GM18508 (cell line): ENCODE measurements around the gene ARPC4.

Source experiments
- ATAC-seq: cut with Tn5 transposase; IDR thresholded peaks from one replicate; pipeline ENCODE4 v1.9.1; 2021; ENCODE audit warnings: moderate number of reproducible peaks; ENCODE audit not compliant: insufficient read depth, unreplicated experiment

The ARPC4 gene

DNA sequence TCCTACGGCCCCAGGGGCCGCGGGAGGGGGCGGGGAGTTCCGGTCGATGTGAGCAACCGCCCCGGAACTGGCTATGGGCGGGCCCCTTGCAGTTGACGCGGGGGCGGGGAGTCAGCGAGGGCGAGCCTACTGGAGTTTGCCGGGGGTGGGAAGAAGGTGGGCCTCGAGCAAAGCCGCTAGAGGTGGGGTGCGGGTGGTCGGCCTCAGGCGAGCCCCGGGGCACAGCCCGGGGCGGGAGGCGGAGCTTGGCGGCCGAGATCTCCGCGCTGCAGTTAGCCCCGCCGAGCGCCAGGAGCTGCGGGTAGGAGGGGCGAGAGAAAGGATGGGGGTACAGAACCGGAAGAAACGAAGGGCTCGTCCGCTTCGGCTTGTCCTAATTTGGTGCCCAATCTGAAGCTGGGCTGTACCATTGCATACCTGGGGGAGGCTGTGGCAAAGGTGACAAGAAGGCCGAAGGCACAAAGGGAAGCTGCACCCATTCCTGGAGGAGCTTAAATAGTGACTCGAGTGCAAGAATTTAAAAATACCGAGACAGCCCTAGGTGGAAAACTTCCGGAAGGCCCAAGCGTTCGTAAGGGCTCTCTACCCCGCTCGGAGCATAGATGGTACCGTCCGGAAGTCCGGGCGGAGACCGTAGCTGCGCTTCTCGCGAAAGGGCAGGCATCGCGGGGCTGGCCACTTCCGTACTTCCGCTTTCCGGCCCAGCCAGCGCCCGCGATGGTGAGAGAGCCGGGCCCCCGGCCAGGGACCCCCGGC, at the start of gene ARPC4, which contains the start of gene TADA3:
Gene ARPC4 (plus strand): TSS at position 678 of the 756 bp plus-strand sequence. CDS start 40 bp downstream, at position 718.
Gene TADA3 (minus strand): TSS at position 69 of the 756 bp plus-strand sequence. CDS start 1,007 bp downstream, outside the sequence.
- peak; percentile 61 for ATAC-seq

DNA sequence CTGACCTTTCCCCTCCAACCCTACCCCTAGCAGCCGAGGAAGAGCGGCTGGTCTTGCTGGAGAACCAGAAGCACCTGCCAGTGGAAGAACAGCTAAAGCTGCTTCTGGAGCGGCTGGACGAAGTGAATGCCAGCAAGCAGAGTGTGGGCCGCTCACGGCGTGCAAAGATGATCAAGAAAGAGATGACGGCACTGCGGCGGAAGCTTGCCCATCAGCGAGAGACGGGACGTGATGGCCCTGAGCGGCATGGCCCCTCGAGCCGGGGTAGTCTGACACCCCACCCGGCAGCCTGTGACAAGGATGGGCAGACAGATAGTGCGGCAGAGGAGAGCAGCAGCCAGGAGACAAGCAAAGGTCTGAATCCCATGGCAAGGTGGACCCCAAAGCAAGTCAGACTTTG, 49.3 kb upstream of the ARPC4 start:
- ATAC-seq: no peak

DNA sequence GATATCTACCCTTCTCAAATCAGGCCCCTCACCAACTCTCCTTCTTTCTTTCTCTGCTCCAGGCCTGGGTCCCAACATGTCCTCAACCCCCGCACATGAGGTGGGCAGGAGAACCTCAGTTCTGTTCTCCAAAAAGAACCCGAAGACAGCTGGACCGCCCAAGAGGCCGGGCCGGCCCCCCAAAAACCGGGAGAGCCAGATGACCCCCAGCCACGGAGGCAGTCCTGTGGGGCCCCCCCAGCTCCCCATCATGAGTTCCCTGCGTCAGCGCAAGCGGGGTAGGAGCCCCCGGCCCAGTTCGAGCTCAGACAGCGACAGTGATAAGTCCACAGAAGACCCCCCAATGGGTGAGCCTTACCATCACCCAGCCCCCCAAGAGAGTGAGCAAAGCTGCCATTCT, 48.7 kb upstream of the ARPC4 start:
- no peak for ATAC-seq

DNA sequence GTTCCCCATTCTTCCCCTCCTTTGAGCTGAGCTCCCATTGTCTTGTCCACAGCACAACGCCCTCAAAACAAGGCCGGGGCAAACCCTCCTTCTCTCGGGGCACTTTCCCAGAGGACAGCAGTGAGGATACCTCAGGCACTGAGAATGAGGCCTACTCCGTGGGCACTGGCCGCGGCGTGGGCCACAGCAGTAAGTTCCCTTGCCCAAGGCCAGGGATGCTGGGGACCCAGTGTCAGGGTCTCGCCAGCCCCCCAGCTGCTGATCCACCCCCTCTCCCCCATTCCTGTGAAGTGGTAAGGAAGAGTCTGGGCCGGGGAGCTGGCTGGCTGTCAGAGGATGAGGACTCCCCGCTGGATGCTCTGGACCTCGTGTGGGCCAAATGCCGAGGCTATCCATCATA, 47.4 kb upstream of the ARPC4 start:
- ATAC-seq: no peak

DNA sequence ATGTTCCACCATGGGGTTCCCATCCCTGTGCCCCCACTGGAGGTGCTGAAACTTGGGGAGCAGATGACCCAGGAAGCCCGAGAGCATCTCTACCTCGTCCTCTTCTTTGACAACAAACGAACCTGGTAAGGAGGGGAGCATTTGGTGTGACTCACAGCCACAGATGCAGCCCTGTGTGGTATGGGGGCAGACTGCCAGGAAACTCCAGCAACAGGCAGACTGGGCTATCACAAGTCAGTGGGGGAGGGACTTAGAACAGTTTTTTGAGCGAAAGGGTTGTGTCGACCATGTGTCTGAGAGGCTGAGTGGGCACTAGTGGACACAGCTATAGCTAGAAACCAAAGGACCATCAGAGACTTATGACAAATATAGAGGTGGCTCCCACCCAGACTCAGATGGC, 46.6 kb upstream of the ARPC4 start:
- no peak for ATAC-seq

DNA sequence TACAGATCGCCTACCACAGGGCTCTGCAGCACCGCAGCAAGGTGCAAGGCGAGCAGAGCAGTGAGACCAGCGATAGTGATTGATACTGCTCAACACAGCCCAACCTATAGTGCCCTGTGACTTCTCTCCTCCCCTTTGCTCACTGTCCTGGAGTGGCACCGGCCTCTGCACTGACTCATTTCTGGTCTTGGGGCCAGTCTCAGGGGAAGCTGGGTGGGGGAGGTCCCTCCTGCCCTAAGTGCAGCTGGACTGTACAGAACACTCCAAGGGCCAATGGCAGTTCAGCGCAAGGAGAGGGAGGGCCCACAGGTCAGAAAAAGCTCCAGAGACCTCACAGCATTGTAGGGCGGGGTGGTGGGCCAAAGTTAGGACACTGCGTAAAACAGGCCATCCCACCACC, 45.6 kb upstream of the ARPC4 start:
- ATAC-seq: no peak

DNA sequence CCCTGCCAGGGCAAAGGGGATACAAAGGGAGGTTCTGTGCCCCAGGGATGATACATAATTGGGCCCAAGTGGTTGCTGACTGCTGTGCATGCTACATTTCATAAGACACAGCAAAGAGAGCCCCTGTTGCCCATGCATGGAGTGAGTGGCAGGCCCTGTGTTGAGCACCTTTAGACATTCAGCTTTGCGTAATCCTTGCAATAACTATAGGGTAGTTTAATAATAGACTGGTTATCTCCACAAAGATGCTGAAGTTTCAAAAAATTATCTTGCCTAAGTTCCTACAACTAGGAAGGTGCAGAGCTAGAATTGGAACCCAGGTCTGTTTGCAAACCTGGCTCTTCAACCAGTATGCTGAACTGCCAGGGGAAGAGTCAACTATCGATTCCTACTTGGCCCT, 44.9 kb upstream of the ARPC4 start:
- ATAC-seq: no peak

DNA sequence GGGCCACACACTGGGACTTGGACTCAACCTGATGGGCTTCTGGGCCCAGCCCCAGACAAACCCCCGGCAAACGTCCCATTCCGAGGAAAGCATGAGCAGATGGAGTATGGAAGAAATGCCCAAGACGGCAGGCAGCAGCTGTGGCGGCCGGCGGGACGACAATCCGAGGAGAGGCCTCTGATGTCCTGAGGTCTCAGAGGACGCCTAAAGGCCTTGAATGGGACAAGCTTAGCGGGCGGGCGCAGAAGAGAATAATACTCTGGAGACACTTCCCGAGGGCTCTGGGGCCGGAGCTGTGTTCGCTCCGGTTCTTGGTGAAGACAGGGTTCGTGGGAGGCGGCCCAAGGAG, 43.6 kb upstream of the ARPC4 start:
- peak; percentile 3 for ATAC-seq

DNA sequence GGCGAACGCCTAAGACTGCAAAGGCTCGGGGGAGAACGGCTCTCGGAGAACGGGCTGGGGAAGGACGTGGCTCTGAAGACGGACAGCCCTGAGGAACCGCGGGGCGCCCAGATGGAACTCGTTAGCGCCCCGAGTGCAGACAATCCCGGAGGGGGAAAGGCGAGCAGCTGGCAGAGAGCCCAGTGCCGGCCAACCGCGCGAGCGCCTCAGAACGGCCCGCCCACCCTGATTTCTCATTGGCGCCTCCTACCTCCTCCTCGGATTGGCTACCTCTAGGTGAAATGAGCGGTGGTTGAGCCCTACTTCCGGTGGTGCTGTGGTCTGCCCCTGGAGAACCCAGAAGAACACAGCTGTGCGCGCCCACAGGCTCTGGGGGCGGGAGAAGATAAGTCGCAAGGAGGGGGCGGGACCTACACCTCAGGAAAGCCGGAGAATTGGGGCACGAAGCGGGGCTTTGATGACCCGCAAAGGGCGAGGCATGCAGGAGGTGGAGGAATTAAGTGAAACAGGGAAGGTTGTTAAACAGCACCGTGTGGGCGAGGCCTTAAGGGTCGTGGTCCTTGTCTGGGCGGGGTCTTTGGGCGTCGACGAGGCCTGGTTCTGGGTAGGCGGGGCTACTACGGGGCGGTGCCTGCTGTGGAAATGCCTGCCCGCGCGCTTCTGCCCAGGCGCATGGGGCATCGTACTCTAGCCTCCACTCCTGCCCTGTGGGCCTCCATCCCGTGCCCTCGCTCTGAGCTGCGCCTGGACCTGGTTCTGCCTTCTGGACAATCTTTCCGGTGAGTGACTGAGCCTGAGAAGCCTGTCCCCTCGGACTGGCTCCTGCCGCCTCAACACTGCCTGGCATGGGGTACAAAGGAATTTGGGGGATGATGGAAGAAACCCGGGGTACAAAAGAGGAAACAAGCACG, 43.0 kb upstream of the ARPC4 start, which contains the start of gene OGG1:
Gene OGG1 (plus strand): TSS at position 308 of the 911 bp plus-strand sequence. CDS start 335 bp downstream, at position 643.
- ATAC-seq: peak; percentile 76

DNA sequence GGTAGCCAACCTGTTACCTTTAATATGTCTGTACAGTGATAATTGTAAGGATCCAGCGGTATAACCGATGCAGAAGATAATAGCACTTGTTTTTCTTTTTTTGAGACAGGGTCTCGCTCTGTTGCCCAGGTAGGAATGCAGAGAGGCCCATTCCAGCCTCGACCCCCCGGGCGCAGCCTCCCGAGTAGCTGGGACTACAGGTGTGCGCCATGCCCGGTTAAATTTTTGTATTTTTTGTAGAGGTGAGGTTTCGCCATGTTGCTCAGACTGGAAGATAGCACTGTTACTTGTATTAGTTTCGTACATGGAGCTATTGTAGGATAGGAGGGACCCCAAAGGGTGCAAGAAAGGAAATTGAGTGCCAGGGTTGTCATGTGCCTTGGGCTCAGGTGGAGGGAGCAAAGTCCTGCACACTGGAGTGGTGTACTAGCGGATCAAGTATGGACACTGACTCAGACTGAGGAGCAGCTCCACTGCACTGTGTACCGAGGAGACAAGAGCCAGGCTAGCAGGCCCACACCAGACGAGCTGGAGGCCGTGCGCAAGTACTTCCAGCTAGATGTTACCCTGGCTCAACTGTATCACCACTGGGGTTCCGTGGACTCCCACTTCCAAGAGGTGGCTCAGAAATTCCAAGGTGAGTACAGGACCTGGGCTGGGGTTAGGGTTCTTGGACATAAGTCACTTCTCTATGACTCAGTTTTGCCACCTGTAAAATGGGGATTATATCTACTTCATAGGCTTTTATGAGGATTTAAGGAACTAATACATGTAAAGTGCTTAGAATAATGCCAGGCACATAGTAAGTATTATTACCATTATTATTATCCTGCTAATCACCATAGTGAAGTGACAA, 42.1 kb upstream of the ARPC4 start:
- no peak for ATAC-seq

DNA sequence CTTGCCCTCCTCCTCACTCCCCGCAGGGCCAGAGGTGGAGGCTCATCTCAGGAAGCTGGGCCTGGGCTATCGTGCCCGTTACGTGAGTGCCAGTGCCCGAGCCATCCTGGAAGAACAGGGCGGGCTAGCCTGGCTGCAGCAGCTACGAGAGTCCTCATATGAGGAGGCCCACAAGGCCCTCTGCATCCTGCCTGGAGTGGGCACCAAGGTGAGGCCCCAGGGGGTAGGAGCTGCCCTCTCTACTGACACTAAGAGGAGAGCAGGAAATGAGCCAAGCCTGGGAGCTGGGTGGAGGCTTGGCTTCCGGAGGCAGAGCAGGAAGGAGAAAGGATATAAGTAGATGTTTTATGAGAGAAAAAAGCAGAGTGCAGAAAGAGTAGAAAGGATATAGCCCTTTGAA, 38.2 kb upstream of the ARPC4 start:
- ATAC-seq: no peak

DNA sequence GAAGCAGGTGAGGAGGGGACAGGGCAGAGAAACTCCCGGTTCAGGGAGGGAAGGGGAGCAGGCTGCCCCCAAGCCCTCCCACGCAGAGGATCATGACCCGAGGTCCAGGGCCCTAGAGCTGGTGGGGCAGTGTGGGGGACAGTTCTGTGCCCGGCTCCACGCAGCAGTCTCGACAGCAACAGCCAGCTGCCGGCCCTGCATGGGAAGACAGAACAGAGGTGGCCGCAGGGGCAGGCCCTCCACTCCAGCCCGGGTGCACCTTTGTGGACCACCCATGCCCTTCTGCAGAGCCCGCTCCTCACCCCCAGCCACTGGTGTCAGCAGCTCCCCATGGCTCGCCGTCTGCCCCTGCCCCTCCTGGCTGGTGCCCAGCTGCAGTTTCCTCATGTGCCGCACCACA, 35.5 kb upstream of the ARPC4 start:
- no peak for ATAC-seq

DNA sequence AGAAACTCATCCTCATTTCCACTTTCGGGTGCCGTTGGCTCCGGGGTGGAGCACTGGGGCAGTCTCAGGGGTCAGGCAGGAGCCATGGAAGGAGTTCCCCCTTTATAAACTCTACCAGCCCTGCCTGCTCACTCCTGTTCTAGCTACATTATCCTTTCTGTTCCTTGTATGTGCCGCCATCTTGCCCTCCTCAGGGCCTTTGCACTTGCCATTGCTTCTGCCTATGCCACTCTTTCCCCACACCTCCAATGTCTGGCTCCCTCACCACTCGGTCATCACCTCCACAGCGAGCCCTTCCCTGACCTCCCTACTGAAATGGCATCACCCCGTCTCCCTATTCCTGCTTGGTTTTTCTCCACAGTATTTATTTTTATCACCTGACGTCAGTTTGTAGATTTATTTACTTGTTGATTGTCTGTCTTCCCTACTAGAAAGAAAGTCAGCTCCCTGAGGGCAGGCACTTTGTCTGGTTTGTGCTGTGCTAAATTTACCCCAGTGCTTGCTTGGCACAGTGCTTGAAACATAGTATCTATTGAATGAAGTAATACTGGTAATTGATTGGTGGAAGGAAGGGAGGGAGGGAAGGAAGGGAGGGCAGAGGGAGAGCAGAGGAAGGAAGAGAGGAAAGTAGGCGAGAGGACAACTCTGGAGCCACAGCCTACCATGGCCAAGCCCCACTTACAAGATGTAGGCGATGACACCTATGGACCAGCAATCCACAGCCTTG, 31.9 kb upstream of the ARPC4 start:
- ATAC-seq: no peak

DNA sequence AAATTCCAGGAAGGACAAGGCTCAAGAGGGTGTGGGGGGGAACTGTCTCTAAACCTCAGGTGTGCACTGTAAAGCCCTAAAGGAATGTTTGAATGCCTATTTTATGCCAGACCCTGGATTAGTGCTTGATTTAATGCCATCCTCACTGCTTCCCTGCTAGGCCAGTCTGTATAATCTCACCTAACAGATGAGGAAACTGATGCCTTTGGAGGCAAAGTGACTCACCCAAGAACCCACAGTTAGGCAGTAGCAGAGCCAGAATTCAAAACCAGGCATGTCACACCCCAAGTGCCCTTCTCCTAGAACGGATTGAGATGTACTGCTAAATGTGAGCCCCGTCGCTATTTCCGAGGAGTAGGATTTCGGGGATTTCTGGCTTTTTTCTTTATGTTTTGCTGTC, 31.0 kb upstream of the ARPC4 start:
- ATAC-seq: no peak

DNA sequence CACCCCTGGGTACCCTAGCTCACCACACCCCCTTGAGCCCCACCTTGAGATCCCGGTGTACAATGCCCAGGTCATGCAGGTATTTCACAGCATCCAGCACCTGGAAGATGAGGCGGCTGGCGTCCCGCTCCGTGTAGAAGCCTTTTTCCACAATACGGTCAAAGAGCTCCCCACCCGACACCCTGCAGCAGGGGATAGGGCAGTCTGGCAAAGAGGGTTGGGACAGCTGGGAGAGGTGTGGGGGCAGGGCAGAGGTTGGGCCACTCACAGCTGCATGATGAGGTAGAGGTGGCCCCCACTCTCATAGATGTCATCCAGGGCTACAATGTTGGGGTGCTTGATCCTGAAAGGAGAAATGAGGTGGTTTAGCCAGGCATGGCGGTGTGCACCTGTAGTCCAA, 30.0 kb upstream of the ARPC4 start:
- no peak for ATAC-seq

DNA sequence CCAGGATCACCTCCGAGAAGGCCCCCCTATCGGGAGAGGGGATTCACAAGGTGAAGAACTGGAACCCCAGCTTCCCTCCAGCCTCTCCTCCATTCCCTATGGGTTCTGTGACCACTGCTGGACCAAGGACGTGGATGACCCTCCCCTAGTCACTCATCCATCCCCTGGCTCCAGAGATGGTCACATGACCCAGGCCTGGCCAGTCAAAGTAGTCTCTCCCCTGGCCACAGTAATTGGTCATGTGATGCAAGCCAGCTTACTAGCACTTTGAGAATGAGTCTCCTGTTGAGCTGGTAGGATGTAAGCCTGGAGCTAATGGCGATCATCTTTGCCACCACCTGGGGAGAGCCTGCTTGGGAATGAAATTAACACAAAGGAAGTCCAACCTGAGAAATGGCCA, 27.0 kb upstream of the ARPC4 start:
- no peak for ATAC-seq

DNA sequence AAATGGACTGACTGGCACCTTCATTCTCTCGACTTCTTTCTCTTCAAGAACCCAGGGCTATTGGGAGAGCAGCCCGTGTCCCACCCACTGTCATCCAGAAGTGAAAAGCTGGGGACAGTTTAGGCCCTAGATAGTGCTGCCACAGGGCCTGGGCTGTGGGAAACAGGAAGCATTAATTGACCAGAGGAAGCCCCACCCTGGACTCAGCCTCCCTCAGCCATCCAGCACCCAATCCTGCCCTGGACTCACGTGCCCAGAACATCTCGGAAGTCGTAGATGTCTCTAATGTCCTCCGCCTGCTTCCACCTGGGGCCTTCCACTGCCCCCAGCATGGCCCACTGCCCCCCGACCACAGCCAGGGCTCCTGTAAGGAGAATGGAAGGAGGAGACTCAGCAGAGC, 25.5 kb upstream of the ARPC4 start:
- ATAC-seq: no peak

DNA sequence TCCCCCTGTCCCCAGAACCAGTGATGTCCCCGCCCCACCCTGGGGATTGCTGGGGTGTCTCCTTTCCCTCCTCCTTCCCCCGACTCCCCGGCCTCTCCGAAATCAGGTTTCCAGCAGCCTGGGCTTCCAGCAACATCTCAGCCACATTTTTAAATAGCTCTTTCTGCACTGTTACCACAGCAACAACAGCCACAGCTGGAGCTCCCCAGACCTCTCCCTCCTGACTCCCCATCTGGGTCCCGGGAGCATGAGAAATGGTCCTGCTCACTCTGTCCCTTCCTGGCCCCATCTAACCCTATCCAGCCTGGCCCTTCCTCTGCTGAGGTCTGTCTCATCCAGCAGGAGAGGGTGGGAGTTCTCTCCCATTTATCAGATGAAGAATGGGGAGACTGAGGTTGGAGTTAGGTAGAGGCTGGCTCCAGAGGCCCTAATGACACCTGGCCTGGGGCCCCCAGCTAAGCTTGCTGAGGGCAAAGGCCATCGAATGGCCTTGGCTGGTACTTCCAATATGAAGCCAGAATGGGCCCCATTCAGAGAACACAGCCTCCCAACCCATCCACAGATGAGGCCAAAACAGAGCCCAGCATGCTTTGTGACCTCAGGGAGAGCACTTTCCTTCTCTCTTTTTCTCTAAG, 24.6 kb upstream of the ARPC4 start:
- ATAC-seq: no peak

DNA sequence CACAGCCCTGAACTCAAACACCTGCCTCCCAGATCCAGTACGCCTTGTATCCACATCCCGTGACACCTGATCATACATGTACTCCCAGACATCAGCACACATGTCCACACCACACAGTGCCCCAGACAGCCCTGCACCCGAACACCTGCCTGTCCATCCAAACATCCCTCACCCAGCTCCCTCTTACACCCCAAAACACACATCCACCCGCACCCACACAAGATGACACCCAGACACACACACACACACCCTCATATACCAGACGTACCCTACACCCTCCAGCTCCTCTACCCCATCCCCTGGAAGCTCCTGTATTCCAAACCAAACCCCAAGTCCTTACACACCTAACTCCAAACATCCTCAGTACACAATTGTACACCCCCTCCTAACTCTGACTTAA, 23.9 kb upstream of the ARPC4 start:
- no peak for ATAC-seq
